Thyroid gland (tissue), 4 donors: ENCODE results near the gene ACTR10.

Source experiments
- POLR2A ChIP-seq, 2 donors: fragments of 450-650 bp; IDR thresholded peaks; one replicate each; pipeline ENCODE4 v1.6.1; 2017; ENCODE audit warnings: antibody characterized with exemption in 2 of 2, mild to moderate bottlenecking in 2 of 2, moderate library complexity in 1 of 2
- TF ChIP-seq, protein P1 (sequence below), 6 experiments: fragments of 200-600 bp in 3 of 6; fragments of 450-650 bp in 3 of 6; sonication (generic) in 3 of 6; IDR thresholded peaks; one replicate each; pipeline ENCODE4 v1.5.1; 2016 to 2019; ENCODE audit warnings: antibody characterized with exemption in 6 of 6, mild to moderate bottlenecking in 2 of 6, inconsistent platforms in 1 of 6, moderate library complexity in 1 of 6

DNA sequence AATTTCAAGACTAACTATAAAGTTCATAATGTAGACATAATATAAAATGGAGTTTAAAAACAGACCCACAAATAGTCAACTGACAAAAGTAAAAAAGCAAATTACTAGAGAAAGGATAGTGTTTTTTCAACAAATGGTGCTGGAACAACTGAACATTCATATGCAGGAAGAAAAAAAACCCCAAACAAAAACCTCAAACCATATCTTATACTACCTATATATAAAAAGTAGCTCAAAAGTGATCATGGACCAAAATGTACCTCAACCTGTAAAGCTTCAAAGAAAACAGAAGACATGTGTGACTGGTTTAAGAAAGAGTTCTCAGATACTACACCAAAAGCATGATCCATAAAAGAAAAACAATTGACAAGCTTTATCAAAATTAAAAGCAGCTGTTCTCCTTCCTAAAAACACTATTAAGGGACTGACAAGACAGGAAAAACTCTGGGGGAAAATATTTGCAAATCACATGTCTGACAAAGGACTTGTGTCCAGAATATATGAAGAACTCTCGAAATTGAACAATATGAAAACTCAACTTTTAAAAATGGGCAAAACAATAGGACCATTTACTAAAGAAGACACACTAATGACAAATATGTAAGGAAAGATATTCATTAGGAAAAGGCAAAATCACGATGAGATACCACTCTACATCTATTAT is 75.7 kb downstream of the ACTR10 start:
- TF ChIP-seq, protein P1, sequence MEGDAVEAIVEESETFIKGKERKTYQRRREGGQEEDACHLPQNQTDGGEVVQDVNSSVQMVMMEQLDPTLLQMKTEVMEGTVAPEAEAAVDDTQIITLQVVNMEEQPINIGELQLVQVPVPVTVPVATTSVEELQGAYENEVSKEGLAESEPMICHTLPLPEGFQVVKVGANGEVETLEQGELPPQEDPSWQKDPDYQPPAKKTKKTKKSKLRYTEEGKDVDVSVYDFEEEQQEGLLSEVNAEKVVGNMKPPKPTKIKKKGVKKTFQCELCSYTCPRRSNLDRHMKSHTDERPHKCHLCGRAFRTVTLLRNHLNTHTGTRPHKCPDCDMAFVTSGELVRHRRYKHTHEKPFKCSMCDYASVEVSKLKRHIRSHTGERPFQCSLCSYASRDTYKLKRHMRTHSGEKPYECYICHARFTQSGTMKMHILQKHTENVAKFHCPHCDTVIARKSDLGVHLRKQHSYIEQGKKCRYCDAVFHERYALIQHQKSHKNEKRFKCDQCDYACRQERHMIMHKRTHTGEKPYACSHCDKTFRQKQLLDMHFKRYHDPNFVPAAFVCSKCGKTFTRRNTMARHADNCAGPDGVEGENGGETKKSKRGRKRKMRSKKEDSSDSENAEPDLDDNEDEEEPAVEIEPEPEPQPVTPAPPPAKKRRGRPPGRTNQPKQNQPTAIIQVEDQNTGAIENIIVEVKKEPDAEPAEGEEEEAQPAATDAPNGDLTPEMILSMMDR (IDR thresholded peaks at IDR 0.05), result no peak
- no peak for TF ChIP-seq POLR2A (IDR thresholded peaks at IDR 0.05)
